HG02571 (cell line): ENCODE results near the gene PHYHIPL.

Experiments
- ATAC-seq: cut with Tn5 transposase; IDR thresholded peaks from one replicate; pipeline ENCODE4 v1.9.1; 2021; ENCODE audit warnings: mild to moderate bottlenecking, moderate library complexity; ENCODE audit not compliant: unreplicated experiment

The PHYHIPL gene

GRCh38 chr10:59176241-59177030, at the start of gene PHYHIPL:
PHYHIPL (plus strand) TSS chr10:59176643; CDS start chr10:59176854, 211 bp downstream.
- no peak for ATAC-seq

GRCh38 chr10:59126991-59127390, 49.5 kb upstream of the PHYHIPL start:
- ATAC-seq, result no peak

- ATAC-seq, result no peak
Observed at GRCh38 chr10:59127991-59128390, 48.5 kb upstream of the PHYHIPL start.

GRCh38 chr10:59129867-59130266, 46.6 kb upstream of the PHYHIPL start:
- no peak for ATAC-seq

- no peak for ATAC-seq
Observed at GRCh38 chr10:59131666-59132065, 44.8 kb upstream of the PHYHIPL start.

- ATAC-seq, result no peak
Observed at GRCh38 chr10:59133841-59134593, 42.4 kb upstream of the PHYHIPL start.

GRCh38 chr10:59134785-59135184, 41.7 kb upstream of the PHYHIPL start:
- ATAC-seq, result no peak

- no peak for ATAC-seq
Observed at GRCh38 chr10:59135275-59135674, 41.2 kb upstream of the PHYHIPL start.

- ATAC-seq, result no peak
Observed at GRCh38 chr10:59138052-59138451, 38.4 kb upstream of the PHYHIPL start.

GRCh38 chr10:59143544-59143943, 32.9 kb upstream of the PHYHIPL start:
- no peak for ATAC-seq

- no peak for ATAC-seq
Observed at GRCh38 chr10:59148701-59149100, 27.7 kb upstream of the PHYHIPL start.

- ATAC-seq, result no peak
Observed at GRCh38 chr10:59155556-59155955, 20.9 kb upstream of the PHYHIPL start.

GRCh38 chr10:59167512-59167911, 8.9 kb upstream of the PHYHIPL start:
- ATAC-seq, result no peak

- no peak for ATAC-seq
Observed at GRCh38 chr10:59172567-59172966, 3.9 kb upstream of the PHYHIPL start.

GRCh38 chr10:59173414-59173813, 3.0 kb upstream of the PHYHIPL start:
- no peak for ATAC-seq

- ATAC-seq, result no peak
Observed at GRCh38 chr10:59175538-59176240, 754 bp upstream of the PHYHIPL start.

GRCh38 chr10:59177031-59177797, 771 bp downstream of the PHYHIPL start:
- ATAC-seq, result no peak

- ATAC-seq, result no peak
Observed at GRCh38 chr10:59177836-59178235, 1.4 kb downstream of the PHYHIPL start.

GRCh38 chr10:59179068-59179467, 2.6 kb downstream of the PHYHIPL start:
- no peak for ATAC-seq

- no peak for ATAC-seq
Observed at GRCh38 chr10:59180689-59181270, 4.3 kb downstream of the PHYHIPL start.
